Fibroblast of pulmonary artery (primary cell): Measurements from ENCODE around the gene JADE3.

Experiments
- DNase-seq: peaks from one replicate; pipeline ENCODE4 v3.0.0-alpha.2; 2010; ENCODE audit warnings: low read depth
- H3K4me3 ChIP-seq: replicated peaks from 2 replicates; pipeline ENCODE4 v1.5.1; 2011; ENCODE audit warnings: low read depth, mild to moderate bottlenecking, control low read depth, low read length, moderate library complexity
- CTCF ChIP-seq: IDR thresholded peaks from 2 replicates; pipeline ENCODE4 v1.5.1; 2011; ENCODE audit warnings: mild to moderate bottlenecking, control low read depth, low read length, inconsistent platforms; ENCODE audit errors: missing control alignments

Gene JADE3

GRCh38 chrX:46882266-46882665 is 30.0 kb upstream of the JADE3 start:
- no peak overlapping the region for H3K4me3 ChIP-seq

GRCh38 chrX:46884799-46885198 is 27.4 kb upstream of the JADE3 start:
- no peak overlapping the region for H3K4me3 ChIP-seq
- TF ChIP-seq CTCF = no peak
- no peak for DNase-seq

More at GRCh38 chrX:46882266-46882665, 30.0 kb upstream of the JADE3 start:
- no peak for DNase-seq
- no peak for TF ChIP-seq CTCF

GRCh38 chrX:46898207-46898606 is 14.0 kb upstream of the JADE3 start:
- H3K4me3 ChIP-seq = no peak overlapping the region
- DNase-seq = no peak
- no peak for TF ChIP-seq CTCF

GRCh38 chrX:46903458-46904242 is 8.6 kb upstream of the JADE3 start:
- DNase-seq = peak; percentile 76
- TF ChIP-seq CTCF = peak; percentile 47
- peak overlapping the region; percentile 56 for H3K4me3 ChIP-seq

GRCh38 chrX:46904626-46905025 is 7.6 kb upstream of the JADE3 start:
- DNase-seq = no peak
- TF ChIP-seq CTCF = no peak
- no peak overlapping the region for H3K4me3 ChIP-seq

- no peak overlapping the region for H3K4me3 ChIP-seq
- DNase-seq = no peak
- TF ChIP-seq CTCF = no peak
These were observed 1.8 kb upstream of the JADE3 start for GRCh38 chrX:46910415-46910814.
